Breast epithelium (tissue), 3 donors: Measurements from ENCODE around the gene SLC41A3.

Experiments used
- CTCF ChIP-seq, 3 donors: fragments of 450-650 bp; IDR thresholded peaks; one replicate each; pipeline ENCODE4 v1.5.1; 2016 to 2017; ENCODE audit warnings: antibody characterized with exemption in 3 of 3, mild to moderate bottlenecking in 3 of 3, moderate library complexity in 3 of 3
- POLR2A ChIP-seq: fragments of 450-650 bp; IDR thresholded peaks from one replicate; pipeline ENCODE4 v1.6.1; 2016; ENCODE audit warnings: antibody characterized with exemption, mild to moderate bottlenecking, moderate library complexity

- TF ChIP-seq CTCF (IDR thresholded peaks at IDR 0.05) (no peak), POLR2A (no peak)
Observed at GRCh38 chr3:126101521-126101982, 17.6 kb upstream of the SLC41A3 start.
